ENCODE data around the gene RGCC.

Gene RGCC

DNA sequence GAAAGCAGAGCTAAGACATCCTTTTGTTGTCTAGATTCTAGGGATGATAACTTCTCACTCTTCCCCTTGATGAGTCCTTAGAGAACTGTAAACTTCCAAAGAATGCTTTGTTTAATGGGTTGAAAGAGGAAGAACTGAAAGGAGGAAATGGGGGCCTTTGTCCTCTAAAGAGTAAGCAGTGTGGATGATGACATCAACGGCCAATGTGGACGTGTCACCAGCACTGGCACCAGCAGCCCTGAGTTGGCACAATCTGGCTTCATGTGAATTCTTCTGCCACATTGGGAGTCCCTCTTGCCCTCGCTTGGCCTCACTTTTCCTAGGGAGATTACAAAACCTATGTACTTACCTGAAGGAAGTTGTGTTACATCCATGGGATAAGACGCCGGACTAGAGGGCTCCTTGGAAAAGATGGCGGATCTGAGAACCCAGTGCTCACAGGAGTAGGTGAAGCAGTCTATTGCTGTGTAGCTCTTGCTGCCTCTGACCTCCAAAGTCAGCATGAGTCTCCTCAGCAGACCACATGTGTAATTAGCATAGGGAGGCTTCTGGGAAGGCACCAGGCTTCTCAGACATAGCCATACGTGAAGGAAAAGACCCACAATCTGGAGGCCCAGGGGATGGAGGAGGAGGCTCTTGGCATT, 62.8 kb downstream of the RGCC start:
- no peak for DNase-seq
